ENCODE data around the gene ZC3H7A.
"Not testable (repeated sequence)": the region's sequence is repeated elsewhere in the genome, so short reads cannot be mapped to it uniquely, and the experiment has no call there.

Gene ZC3H7A

GRCh38 chr16:11799509-11800381 is 2.7 kb upstream of the ZC3H7A start:
- no peak for DNase-seq (ENCODE audit: low read depth)

DNA sequence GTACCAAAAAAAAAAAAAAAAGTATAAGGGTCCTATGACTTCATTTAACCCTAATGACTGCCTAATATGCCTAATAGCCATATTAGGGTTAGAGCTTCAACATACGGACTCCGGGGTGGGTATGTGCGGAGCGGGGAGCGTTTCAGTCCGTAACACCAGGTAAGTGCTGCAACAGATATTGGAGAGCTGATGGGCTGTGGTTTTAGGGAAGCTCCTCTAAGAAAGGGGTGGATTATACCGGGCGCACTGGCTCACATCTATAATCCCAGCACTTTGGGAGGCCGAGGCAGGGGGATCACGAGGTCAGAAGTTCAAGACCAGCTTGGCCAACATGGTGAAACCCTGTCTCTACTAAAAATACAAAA is 1.9 kb upstream of the ZC3H7A start:
- DNase-seq (ENCODE audit: low read depth), result no peak

DNA sequence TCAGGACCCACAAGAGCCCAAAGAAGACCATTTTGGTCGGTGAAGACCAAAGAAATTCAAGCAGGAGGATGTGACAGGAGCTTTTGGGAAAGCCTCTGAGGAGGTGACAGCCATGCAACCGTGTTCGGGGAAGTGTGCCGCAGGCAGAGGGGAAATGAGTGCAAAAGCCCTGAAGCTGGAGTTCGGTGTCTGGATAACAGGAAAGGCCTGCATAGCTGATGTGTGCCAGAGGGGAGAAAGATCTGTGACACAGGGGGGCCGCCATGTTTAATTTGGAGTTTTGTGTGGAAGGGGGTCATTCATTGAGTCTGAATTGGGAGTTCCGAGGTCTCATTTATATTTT is 870 bp upstream of the ZC3H7A start:
- no peak for DNase-seq (ENCODE audit: low read depth)

GRCh38 chr16:11796227-11797165 is 562 bp downstream of the ZC3H7A start:
- peak; percentile 42 for DNase-seq (ENCODE audit: low read depth)

DNA sequence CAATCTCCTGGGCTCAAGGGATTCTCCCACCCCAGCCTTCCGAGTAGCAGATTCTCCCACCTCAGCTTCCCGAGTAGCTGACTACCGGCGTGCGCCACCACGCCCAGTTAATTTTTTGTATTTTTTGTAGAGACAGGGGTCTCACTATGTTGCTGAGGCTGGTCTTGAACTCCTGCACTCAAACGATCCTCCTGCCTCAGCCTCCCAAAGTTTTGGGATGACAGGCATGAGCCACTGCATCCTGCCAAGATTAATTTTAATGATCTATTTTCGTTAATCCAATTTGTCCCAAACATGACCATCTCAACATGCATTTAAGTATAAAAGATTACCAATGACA is 1.2 kb downstream of the ZC3H7A start:
- DNase-seq (ENCODE audit: low read depth), result no peak

GRCh38 chr16:11794996-11795886 is 1.8 kb downstream of the ZC3H7A start:
- DNase-seq (ENCODE audit: low read depth), result no peak

- no peak for DNase-seq (ENCODE audit: low read depth)
Measured at GRCh38 chr16:11794447-11794846, 2.6 kb downstream of the ZC3H7A start.

DNA sequence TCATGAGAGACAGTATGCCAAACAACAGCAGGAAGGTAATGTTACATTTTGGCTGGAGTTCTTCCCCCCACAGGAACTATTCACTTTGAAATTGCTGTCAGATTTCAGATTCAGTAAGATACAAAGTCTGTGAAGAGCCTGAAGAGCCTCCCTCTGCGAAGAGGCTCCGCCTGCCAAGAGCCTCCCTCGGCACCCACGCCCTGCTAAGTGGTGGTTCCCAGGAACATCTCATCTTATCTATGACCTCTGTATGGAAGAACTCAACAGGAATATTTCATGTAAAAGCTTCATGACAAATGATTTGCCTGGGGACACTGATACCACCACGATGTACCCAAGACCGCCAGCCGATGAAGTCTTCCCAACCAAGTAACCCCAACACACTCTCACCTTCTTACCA is 3.2 kb downstream of the ZC3H7A start:
- DNase-seq (ENCODE audit: low read depth), result peak; percentile 57

- DNase-seq (ENCODE audit: low read depth), result no peak
Measured at GRCh38 chr16:11792410-11793241, 4.4 kb downstream of the ZC3H7A start.

GRCh38 chr16:11791144-11791828 is 5.8 kb downstream of the ZC3H7A start:
- no peak for DNase-seq (ENCODE audit: low read depth)

GRCh38 chr16:11788914-11789313 is 8.1 kb downstream of the ZC3H7A start:
- no peak for DNase-seq (ENCODE audit: low read depth)

GRCh38 chr16:11784980-11785599 is 12.0 kb downstream of the ZC3H7A start:
- not testable (repeated sequence) for DNase-seq (ENCODE audit: low read depth)

GRCh38 chr16:11784381-11784780 is 12.7 kb downstream of the ZC3H7A start:
- DNase-seq (ENCODE audit: low read depth), result not testable (repeated sequence)

DNA sequence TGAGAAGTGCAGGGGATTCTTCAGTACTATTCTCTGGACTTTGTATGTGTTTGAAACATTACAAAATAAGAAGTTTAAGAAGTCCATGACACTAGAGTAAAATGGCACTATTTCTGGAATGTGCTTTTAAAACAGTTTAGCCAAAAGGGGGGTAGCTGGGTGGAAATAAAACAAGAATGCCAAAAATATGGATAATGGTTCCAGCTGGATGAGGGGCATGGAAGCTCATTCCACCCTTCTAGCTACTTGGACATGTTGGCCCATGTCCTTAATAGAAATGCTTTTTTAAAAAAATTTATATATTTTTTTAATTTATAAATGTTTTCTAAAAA is 13.1 kb downstream of the ZC3H7A start:
- DNase-seq (ENCODE audit: low read depth), result no peak

- DNase-seq (ENCODE audit: low read depth), result peak; percentile 44
Measured at GRCh38 chr16:11783319-11784037, 13.6 kb downstream of the ZC3H7A start.

- DNase-seq (ENCODE audit: low read depth), result no peak
Measured at GRCh38 chr16:11781773-11782172, 15.3 kb downstream of the ZC3H7A start.

GRCh38 chr16:11780991-11781680 is 15.9 kb downstream of the ZC3H7A start:
- DNase-seq (ENCODE audit: low read depth), result peak; percentile 66

DNA sequence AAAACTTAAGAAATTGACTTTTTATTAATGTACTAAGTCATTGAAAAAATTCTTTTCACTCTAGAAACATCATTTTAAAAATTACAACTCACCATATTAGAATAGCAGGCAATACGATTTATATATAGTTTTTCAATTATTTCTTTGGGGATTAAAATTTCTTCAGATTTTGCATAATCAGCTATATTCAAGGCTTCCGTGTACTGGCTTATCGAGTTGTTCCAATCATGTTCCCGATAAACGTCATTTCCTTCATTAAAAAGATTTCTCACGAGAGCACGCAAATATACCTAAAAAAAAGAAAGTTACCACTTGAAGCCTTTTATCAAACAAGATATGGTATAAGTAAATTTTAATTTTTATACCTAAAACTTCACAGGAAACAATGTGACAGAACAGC is 18.0 kb downstream of the ZC3H7A start:
- DNase-seq (ENCODE audit: low read depth), result no peak

DNA sequence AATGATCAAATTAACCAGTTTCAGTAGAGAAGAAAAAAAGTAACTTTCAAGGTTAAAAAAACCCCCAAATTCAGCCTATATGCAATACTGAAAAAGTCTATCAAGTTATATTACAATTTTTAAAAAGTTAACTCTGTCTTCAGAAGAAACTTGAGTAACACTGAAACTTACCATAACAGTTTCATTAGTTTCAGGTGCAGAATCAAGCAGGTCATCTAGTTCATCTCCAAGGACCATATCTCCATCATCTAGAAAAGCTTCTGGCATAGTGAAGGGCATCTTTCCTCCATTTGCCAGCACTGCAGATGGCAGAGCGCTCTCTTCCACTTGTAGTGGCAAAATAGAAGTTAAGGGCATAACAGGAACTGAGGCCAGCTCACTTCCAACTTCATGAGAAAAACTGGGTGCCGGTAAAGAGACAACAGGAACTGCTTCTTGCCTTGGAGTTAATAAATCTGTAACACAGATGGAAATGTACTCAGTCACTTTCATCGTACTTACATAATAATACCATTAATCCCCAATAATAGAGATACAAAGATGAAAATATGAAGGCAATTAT is 22.9 kb downstream of the ZC3H7A start:
- no peak for DNase-seq (ENCODE audit: low read depth)

Data from amniotic epithelial cell (primary cell).